Measurements from ENCODE around the gene CIB1.

- TF ChIP-seq CTCF (conservative IDR thresholded peaks at IDR 0.05; ENCODE audit: low read length), result no peak
- no peak for TF ChIP-seq EZH2phosphoT487 (IDR thresholded peaks at IDR 0.05; ENCODE audit: borderline replicate concordance)
Measured at GRCh38 chr15:90243943-90244639, 10.3 kb upstream of the CIB1 start.
